Measurements from ENCODE around the gene GLA. TPM values are rescaled to one million over a fixed set of nuclear protein-coding genes. Genes with fewer than 3 reads are reported as not detected.

The GLA gene
- total and polyA plus RNA-seq, 2 of the 13 experiments (the other 11 are each of a cell fraction or from before 2014, with no cell fraction given): 31.4 to 59.3 TPM

DNA sequence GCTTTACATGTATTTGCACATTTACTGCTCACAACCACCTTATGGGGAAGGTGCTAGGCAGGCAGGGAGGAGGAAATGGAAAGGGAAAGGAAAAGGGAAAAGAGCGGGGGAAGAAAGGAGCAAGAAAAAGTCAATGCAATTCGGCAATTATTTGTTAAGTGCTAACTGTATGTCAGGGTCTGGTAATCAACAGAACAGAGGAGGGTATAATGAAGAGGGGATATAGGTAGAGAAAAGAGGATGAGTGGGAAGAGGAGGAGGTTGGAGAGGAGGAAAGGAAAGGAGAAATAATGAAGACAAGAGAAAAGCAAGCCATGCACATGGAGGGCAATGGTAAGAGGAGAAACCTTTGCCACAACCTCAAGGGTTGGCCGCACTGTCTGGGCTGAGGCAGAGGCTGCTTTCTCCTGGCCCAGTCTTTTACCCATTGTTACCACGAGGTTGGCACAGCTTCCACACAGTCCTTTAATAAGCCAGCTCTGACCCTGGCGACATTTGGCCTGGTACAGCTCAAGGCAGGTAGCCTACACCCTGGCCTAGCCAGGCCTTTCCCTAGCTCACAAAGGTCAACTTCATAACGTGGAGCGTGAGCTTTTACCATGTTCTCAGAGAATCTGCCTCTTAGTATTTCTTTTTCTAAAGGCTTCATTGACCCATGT, 22.6 kb downstream of the GLA start (continued):
- TF ChIP-seq ZNF318 (CRISPR knock-in tag; IDR thresholded peaks at IDR 0.05): no peak
- no peak for TF ChIP-seq SCMH1 (CRISPR knock-in tag; IDR thresholded peaks at IDR 0.05; ENCODE audit: borderline replicate concordance)
- TF ChIP-seq CREB3 (CRISPR knock-in tag; IDR thresholded peaks at IDR 0.05): no peak

Data from HepG2 (cell line).